HG02973 (cell line): ENCODE data around the gene FAM8A1.

Source experiments
- ATAC-seq: cut with Tn5 transposase; IDR thresholded peaks from one replicate; pipeline ENCODE4 v1.9.1; 2021; ENCODE audit warnings: moderate library complexity; ENCODE audit not compliant: unreplicated experiment

The FAM8A1 gene

GRCh38 chr6:17653198-17653882 is 53.2 kb downstream of the FAM8A1 start:
- ATAC-seq, result no peak

- ATAC-seq, result no peak
Observed at GRCh38 chr6:17656092-17656491, 56.0 kb downstream of the FAM8A1 start.

GRCh38 chr6:17656644-17657043 is 56.5 kb downstream of the FAM8A1 start:
- ATAC-seq, result no peak
